ENCODE data around the gene SMG5.

The SMG5 gene

GRCh38 chr1:156204686-156205085 is 77.9 kb downstream of the SMG5 start:
- DNase-seq: no peak

- no peak for DNase-seq
Observed at GRCh38 chr1:156203331-156203730, 79.3 kb downstream of the SMG5 start.

- DNase-seq: no peak
Observed at GRCh38 chr1:156200044-156200443, 82.6 kb downstream of the SMG5 start.

Data from stimulated activated CD4-positive, alpha-beta T cell treated with anti-CD3 and anti-CD28 coated beads, Interleukin-1b, Interleukin-23, amount 100 ng/mL, for 48 hours (primary cell).